Measurements from ENCODE around the gene RBM15. TPM values are rescaled to one million over a fixed set of nuclear protein-coding genes. Genes with fewer than 3 reads are reported as not detected.

RBM15 gene
- total RNA-seq, 1 experiment from 2014 or later, result 36.1 TPM

DNA sequence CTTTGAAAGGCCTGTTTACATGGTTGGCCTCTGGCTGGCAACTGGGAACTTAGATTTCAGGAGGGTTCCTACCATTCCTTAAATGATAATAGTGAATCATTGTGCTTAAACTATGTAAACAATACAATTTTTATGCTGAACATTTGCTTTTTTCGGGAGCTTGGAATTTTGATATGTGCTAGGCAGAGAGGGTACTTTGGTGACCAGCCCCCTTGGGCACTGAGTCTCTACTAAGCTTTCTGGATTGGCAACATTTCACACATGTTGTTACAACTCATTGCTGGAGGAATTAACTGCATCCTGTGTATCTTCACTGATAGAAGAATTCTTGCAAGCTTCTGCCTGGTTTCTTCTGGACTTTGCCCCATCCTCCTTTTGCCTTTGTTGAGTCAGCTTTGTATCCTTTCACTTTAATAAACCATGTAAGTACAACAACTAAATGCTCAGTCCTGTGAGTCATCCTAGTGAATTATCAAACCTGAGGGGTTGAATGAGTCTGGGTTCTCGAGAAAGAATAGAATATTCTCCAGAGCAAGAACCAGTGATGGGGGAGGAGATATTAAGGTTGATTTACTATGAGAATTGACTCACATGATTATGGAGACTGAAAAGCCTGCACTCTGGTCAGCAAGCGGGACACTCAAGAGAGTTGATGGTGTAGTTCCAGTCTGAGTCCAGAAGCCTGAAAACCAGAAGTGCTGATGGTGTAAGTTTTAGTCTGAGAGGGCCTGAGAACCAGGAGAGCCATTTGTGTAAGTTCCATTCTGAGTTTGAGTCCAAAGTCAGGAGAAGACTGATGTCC lies 54.7 kb downstream of the RBM15 start:
- H3K4me3 Mint-ChIP-seq (ENCODE audit: unreplicated experiment), result peak overlapping the region; percentile 59
- intact Hi-C loops (cut with micrococcal nuclease; ENCODE audit: unreplicated experiment), result loop anchor here (5.0 kb wide), 2 partner anchors 37 to 57 kb away; partner anchors contain the start of gene RBM15
- peak; percentile 55 to 56 for DNase-seq
- Histone ChIP-seq H3K4me3 (ENCODE audit: low read depth, low read length) (no peak overlapping the region), H3K9me3 (no peaks in the 10 kb centered on the region), H3K4me1 (peaks cover 47% of the 10 kb centered on the region), H3K27me3 (replicated peaks; ENCODE audit: control insufficient read depth, insufficient read depth, low read length) (no peaks in the 10 kb centered on the region), H3K36me3 (ENCODE audit: control insufficient read depth, insufficient read depth, low read length) (no peaks in the 10 kb centered on the region)
- peaks cover 19% of the 10 kb centered on the region for H3K4me1 Mint-ChIP-seq (ENCODE audit: low read depth, unreplicated experiment)
- no peaks in the 10 kb centered on the region for H3K9me3 Mint-ChIP-seq (ENCODE audit: unreplicated experiment)
- BruUV-seq (replicated peaks), result no TSS peak
- H3K36me3 Mint-ChIP-seq (ENCODE audit: insufficient read depth, unreplicated experiment), result peaks cover 13% of the 10 kb centered on the region
- H3K27ac Mint-ChIP-seq (ENCODE audit: unreplicated experiment), result peak overlapping the region; percentile 80
- CTCF ChIA-PET, result interaction anchor here (1.3 to 1.6 kb wide), 2 partner anchors 40 to 55 kb away, joined by 4 to 5 read pairs; partner anchors contain the start of gene RBM15
- no peaks in the 10 kb centered on the region for H3K27me3 Mint-ChIP-seq (ENCODE audit: insufficient read depth, unreplicated experiment)
- TF ChIP-seq, protein P1, sequence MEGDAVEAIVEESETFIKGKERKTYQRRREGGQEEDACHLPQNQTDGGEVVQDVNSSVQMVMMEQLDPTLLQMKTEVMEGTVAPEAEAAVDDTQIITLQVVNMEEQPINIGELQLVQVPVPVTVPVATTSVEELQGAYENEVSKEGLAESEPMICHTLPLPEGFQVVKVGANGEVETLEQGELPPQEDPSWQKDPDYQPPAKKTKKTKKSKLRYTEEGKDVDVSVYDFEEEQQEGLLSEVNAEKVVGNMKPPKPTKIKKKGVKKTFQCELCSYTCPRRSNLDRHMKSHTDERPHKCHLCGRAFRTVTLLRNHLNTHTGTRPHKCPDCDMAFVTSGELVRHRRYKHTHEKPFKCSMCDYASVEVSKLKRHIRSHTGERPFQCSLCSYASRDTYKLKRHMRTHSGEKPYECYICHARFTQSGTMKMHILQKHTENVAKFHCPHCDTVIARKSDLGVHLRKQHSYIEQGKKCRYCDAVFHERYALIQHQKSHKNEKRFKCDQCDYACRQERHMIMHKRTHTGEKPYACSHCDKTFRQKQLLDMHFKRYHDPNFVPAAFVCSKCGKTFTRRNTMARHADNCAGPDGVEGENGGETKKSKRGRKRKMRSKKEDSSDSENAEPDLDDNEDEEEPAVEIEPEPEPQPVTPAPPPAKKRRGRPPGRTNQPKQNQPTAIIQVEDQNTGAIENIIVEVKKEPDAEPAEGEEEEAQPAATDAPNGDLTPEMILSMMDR (IDR thresholded peaks at IDR 0.05; ENCODE audit: insufficient read depth in 1 of 2, low read depth in 1 of 2, low read length in 1 of 2, severe bottlenecking in 1 of 2, unreplicated experiment in 1 of 2), result no peak
- POLR2A ChIA-PET, result no interaction called here

DNA sequence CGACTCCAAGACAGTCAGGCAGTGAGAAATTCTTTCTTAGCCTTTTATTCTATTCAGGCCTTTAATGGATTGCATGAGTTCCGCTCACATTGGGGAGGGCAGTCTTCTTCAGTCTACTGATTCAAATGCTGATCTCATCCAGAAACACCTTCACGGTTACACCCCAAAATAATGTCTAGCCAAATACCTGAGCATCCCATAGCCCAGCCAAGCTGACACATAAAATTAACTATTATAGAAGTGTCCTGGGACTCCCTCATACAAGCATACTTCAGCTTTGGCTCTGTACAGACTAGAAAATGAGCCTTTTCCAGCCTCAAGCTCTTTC lies 55.3 kb downstream of the RBM15 start:
- Mint-ChIP-seq H3K4me3 (ENCODE audit: unreplicated experiment) (peak overlapping the region; percentile 59), H3K27ac (ENCODE audit: unreplicated experiment) (peak overlapping the region; percentile 80), H3K9me3 (ENCODE audit: unreplicated experiment) (no peaks in the 10 kb centered on the region), H3K36me3 (ENCODE audit: insufficient read depth, unreplicated experiment) (peaks cover 14% of the 10 kb centered on the region), H3K27me3 (ENCODE audit: insufficient read depth, unreplicated experiment) (no peaks in the 10 kb centered on the region), H3K4me1 (ENCODE audit: low read depth, unreplicated experiment) (peaks cover 19% of the 10 kb centered on the region)
- ChIA-PET CTCF (interaction anchor here (1.6 kb wide), 1 partner anchor 56 kb away, joined by 4 read pairs; the partner anchor contains the start of gene RBM15), POLR2A (no interaction called here)
- no peak for DNase-seq
- no TSS peak for BruUV-seq (replicated peaks)
- Histone ChIP-seq H3K27me3 (replicated peaks; ENCODE audit: control insufficient read depth, insufficient read depth, low read length) (no peaks in the 10 kb centered on the region), H3K9me3 (no peaks in the 10 kb centered on the region), H3K36me3 (ENCODE audit: control insufficient read depth, insufficient read depth, low read length) (no peaks in the 10 kb centered on the region), H3K4me1 (peaks cover 47% of the 10 kb centered on the region), H3K4me3 (ENCODE audit: low read depth, low read length) (no peak overlapping the region)
- TF ChIP-seq, protein P1 (IDR thresholded peaks at IDR 0.05; ENCODE audit: insufficient read depth in 1 of 2, low read depth in 1 of 2, low read length in 1 of 2, severe bottlenecking in 1 of 2, unreplicated experiment in 1 of 2), result no peak
- intact Hi-C loops (cut with micrococcal nuclease; ENCODE audit: unreplicated experiment), result loop anchor here (5.0 kb wide), 2 partner anchors 37 to 57 kb away; partner anchors contain the start of gene RBM15

Other genes with a start within 250 kb of the RBM15 start
- gene UBL4B, start 226.9 kb upstream of the RBM15 start, total RNA-seq (2022), result not detected in 2 replicates
- not detected in 2 replicates for gene SLC6A17, start 188.9 kb upstream of the RBM15 start, total RNA-seq (2022)
- gene KCNC4, start 129.1 kb upstream of the RBM15 start, total RNA-seq (2022), result 5.3 TPM in 2 replicates
- 7.6 and 9.3 TPM in 2 replicates for gene SLC16A4, start 51.6 kb downstream of the RBM15 start, total RNA-seq (2022)
- gene LAMTOR5, start 68.3 kb downstream of the RBM15 start, total RNA-seq (2022), result 104 and 106 TPM in 2 replicates
- gene PROK1, start 111.8 kb downstream of the RBM15 start, total RNA-seq (2022), result not detected in 2 replicates
- gene KCNA10, start 179.8 kb downstream of the RBM15 start, total RNA-seq (2022), result not detected in 2 replicates